CD4-positive, CD25-positive, alpha-beta regulatory T cell (primary cell): ENCODE data around the gene PCSK6. TPM values are rescaled to one million over a fixed set of nuclear protein-coding genes. Genes with fewer than 3 reads are reported as not detected.

Experiments
- ATAC-seq, 2 donors: fragments of 150-1000 bp; cut with Tn5 transposase; one replicate each; pipeline ENCODE4 v1.10.0; 2021; ENCODE audit warnings: low read depth in 2 of 2, moderate number of reproducible peaks in 2 of 2, moderate library complexity in 1 of 2
- DNase-seq, 3 donors: peaks; one replicate each; pipeline versions ENCODE4 v3.0.0 to v3.0.0-alpha.2; 2012 to 2022; ENCODE audit warnings: mixed read lengths in 1 of 3
- H3K27ac ChIP-seq: one replicate; pipeline ENCODE4 v1.7.0; 2013; ENCODE audit warnings: mild to moderate bottlenecking, low read length; ENCODE audit not compliant: insufficient read depth, poor library complexity, severe bottlenecking
- H3K27me3 ChIP-seq: one replicate; pipeline ENCODE4 v1.7.0; 2013; ENCODE audit warnings: low read length; ENCODE audit not compliant: control insufficient read depth, insufficient read depth
- H3K36me3 ChIP-seq: one replicate; pipeline ENCODE4 v1.7.0; 2013; ENCODE audit warnings: mild to moderate bottlenecking, low read length, moderate library complexity; ENCODE audit not compliant: control insufficient read depth, insufficient read depth
- H3K4me1 ChIP-seq: 2 replicates; pipeline ENCODE4 v1.7.0; 2013; ENCODE audit warnings: mild to moderate bottlenecking, low read length; ENCODE audit not compliant: insufficient read depth, control insufficient read depth, poor library complexity, severe bottlenecking
- H3K4me3 ChIP-seq: one replicate; pipeline ENCODE4 v1.7.0; 2013; ENCODE audit warnings: low read depth, mild to moderate bottlenecking, low read length, moderate library complexity
- H3K9me3 ChIP-seq, 2 experiments: 1 replicate in 1 of 2; 2 replicates in 1 of 2; pipeline ENCODE4 v1.7.0; 2013; ENCODE audit warnings: low read length in 2 of 2, mild to moderate bottlenecking in 1 of 2, moderate library complexity in 1 of 2; ENCODE audit not compliant: control insufficient read depth in 2 of 2
- H3K27ac Mint-ChIP-seq, 3 donors: one replicate each; pipeline ENCODE4 v1.8.0; 2020 to 2022; ENCODE audit warnings: mild to moderate bottlenecking in 3 of 3, mixed read lengths in 3 of 3, moderate library complexity in 2 of 3
- H3K27me3 Mint-ChIP-seq: one replicate; pipeline ENCODE4 v1.8.0; 2022; ENCODE audit warnings: mild to moderate bottlenecking, mixed read lengths
- H3K36me3 Mint-ChIP-seq: one replicate; pipeline ENCODE4 v1.8.0; 2020; ENCODE audit warnings: mixed read lengths
- H3K4me1 Mint-ChIP-seq, 4 donors: one replicate each; pipeline ENCODE4 v1.8.0; 2020 to 2022; ENCODE audit warnings: mixed read lengths in 4 of 4, mild to moderate bottlenecking in 1 of 4
- H3K4me3 Mint-ChIP-seq, 4 donors: one replicate each; pipeline ENCODE4 v1.8.0; 2020 to 2022; ENCODE audit warnings: mild to moderate bottlenecking in 4 of 4, mixed read lengths in 4 of 4, moderate library complexity in 3 of 4
- H3K9me3 Mint-ChIP-seq, 7 donors: one replicate each; pipeline ENCODE4 v1.8.0; 2020 to 2022; ENCODE audit warnings: mixed read lengths in 7 of 7, mild to moderate bottlenecking in 3 of 7, moderate library complexity in 2 of 7
- polyA plus RNA-seq, 4 donors: library from polyadenylated mRNA; unstranded; fragments of 300-500 nt; fragmentation: Illumina TruSeq; gene quantifications; one replicate each; pipeline ENCODE4 v1.2.3, GENCODE V29; 2021
- total RNA-seq: library from RNA; stranded (reverse); gene quantifications from one replicate; pipeline ENCODE4 v1.2.3, GENCODE V29; 2022

The PCSK6 gene
- total and polyA plus RNA-seq, 5 donors from 2014 or later = 0.07 to 1.1 (median 0.22) TPM; not detected in 1

GRCh38 chr15:101435761-101436160 is 53.7 kb downstream of the PCSK6 start:
- ATAC-seq (no peak), DNase-seq (no peak)
- Mint-ChIP-seq H3K4me1 (no peaks in the 10 kb centered on the region), H3K9me3 (no peaks in the 10 kb centered on the region), H3K27me3 (peaks cover 5% of the 10 kb centered on the region), H3K27ac (no peak overlapping the region), H3K4me3 (no peak overlapping the region), H3K36me3 (no peaks in the 10 kb centered on the region)
- no peak overlapping the region for H3K4me3 ChIP-seq
- no peaks in the 10 kb centered on the region for H3K4me1 ChIP-seq
- no peak overlapping the region for H3K27ac ChIP-seq
- H3K27me3 ChIP-seq = peaks cover 2% of the 10 kb centered on the region
- H3K36me3 ChIP-seq = no peaks in the 10 kb centered on the region
- H3K9me3 ChIP-seq = no peaks in the 10 kb centered on the region

- no peak for ATAC-seq
- no peak overlapping the region for H3K4me3 Mint-ChIP-seq
- no peaks in the 10 kb centered on the region for H3K9me3 Mint-ChIP-seq
- peaks cover 5% of the 10 kb centered on the region for H3K27me3 Mint-ChIP-seq
- Histone ChIP-seq H3K4me1 (no peaks in the 10 kb centered on the region), H3K27me3 (no peaks in the 10 kb centered on the region), H3K36me3 (no peaks in the 10 kb centered on the region), H3K27ac (no peak overlapping the region), H3K4me3 (no peak overlapping the region), H3K9me3 (no peaks in the 10 kb centered on the region)
- DNase-seq = no peak
- H3K36me3 Mint-ChIP-seq = no peaks in the 10 kb centered on the region
- H3K27ac Mint-ChIP-seq = no peak overlapping the region
- no peaks in the 10 kb centered on the region for H3K4me1 Mint-ChIP-seq
Measured at GRCh38 chr15:101434032-101434920, 55.2 kb downstream of the PCSK6 start.

- Mint-ChIP-seq H3K4me3 (no peak overlapping the region), H3K9me3 (no peaks in the 10 kb centered on the region), H3K36me3 (no peaks in the 10 kb centered on the region), H3K4me1 (no peaks in the 10 kb centered on the region), H3K27me3 (no peaks in the 10 kb centered on the region), H3K27ac (no peak overlapping the region)
- DNase-seq (no peak), ATAC-seq (no peak)
- Histone ChIP-seq H3K4me1 (no peaks in the 10 kb centered on the region), H3K36me3 (no peaks in the 10 kb centered on the region), H3K27ac (no peak overlapping the region), H3K4me3 (no peak overlapping the region), H3K9me3 (no peaks in the 10 kb centered on the region), H3K27me3 (no peaks in the 10 kb centered on the region)
Measured at GRCh38 chr15:101433396-101433795, 56.1 kb downstream of the PCSK6 start.

- no peak overlapping the region for H3K4me3 Mint-ChIP-seq
- H3K27me3 Mint-ChIP-seq = no peaks in the 10 kb centered on the region
- no peaks in the 10 kb centered on the region for H3K27me3 ChIP-seq
- ATAC-seq = no peak
- no peaks in the 10 kb centered on the region for H3K4me1 Mint-ChIP-seq
- H3K27ac Mint-ChIP-seq = no peak overlapping the region
- no peaks in the 10 kb centered on the region for H3K36me3 Mint-ChIP-seq
- H3K27ac ChIP-seq = no peak overlapping the region
- no peaks in the 10 kb centered on the region for H3K9me3 ChIP-seq
- no peak for DNase-seq
- no peaks in the 10 kb centered on the region for H3K9me3 Mint-ChIP-seq
- H3K4me3 ChIP-seq = no peak overlapping the region
- H3K4me1 ChIP-seq = no peaks in the 10 kb centered on the region
- H3K36me3 ChIP-seq = no peaks in the 10 kb centered on the region
Measured at GRCh38 chr15:101432982-101433381, 56.5 kb downstream of the PCSK6 start.

GRCh38 chr15:101431748-101432147 is 57.8 kb downstream of the PCSK6 start:
- H3K27ac Mint-ChIP-seq = no peak overlapping the region
- no peaks in the 10 kb centered on the region for H3K4me1 Mint-ChIP-seq
- H3K36me3 Mint-ChIP-seq = no peaks in the 10 kb centered on the region
- Histone ChIP-seq H3K4me3 (no peak overlapping the region), H3K27ac (no peak overlapping the region), H3K36me3 (no peaks in the 10 kb centered on the region), H3K9me3 (no peaks in the 10 kb centered on the region), H3K4me1 (no peaks in the 10 kb centered on the region), H3K27me3 (no peaks in the 10 kb centered on the region)
- H3K4me3 Mint-ChIP-seq = no peak overlapping the region
- H3K27me3 Mint-ChIP-seq = no peaks in the 10 kb centered on the region
- ATAC-seq (no peak), DNase-seq (no peak)
- no peaks in the 10 kb centered on the region for H3K9me3 Mint-ChIP-seq

- no peaks in the 10 kb centered on the region for H3K27me3 ChIP-seq
- H3K4me1 ChIP-seq = no peaks in the 10 kb centered on the region
- no peak overlapping the region for H3K27ac ChIP-seq
- Mint-ChIP-seq H3K4me3 (no peak overlapping the region), H3K27ac (peak overlapping the region in 1 of 3 donors; percentile 6), H3K9me3 (no peaks in the 10 kb centered on the region), H3K27me3 (no peaks in the 10 kb centered on the region), H3K4me1 (no peaks in the 10 kb centered on the region), H3K36me3 (no peaks in the 10 kb centered on the region)
- H3K4me3 ChIP-seq = no peak overlapping the region
- no peaks in the 10 kb centered on the region for H3K9me3 ChIP-seq
- no peaks in the 10 kb centered on the region for H3K36me3 ChIP-seq
- no peak for ATAC-seq
- no peak for DNase-seq
Measured at GRCh38 chr15:101431301-101431700, 58.2 kb downstream of the PCSK6 start.

GRCh38 chr15:101429646-101430045 is 59.9 kb downstream of the PCSK6 start:
- H3K4me1 Mint-ChIP-seq = no peaks in the 10 kb centered on the region
- no peaks in the 10 kb centered on the region for H3K4me1 ChIP-seq
- H3K36me3 Mint-ChIP-seq = no peaks in the 10 kb centered on the region
- no peak overlapping the region for H3K27ac ChIP-seq
- no peak overlapping the region for H3K4me3 Mint-ChIP-seq
- no peaks in the 10 kb centered on the region for H3K9me3 Mint-ChIP-seq
- H3K27me3 Mint-ChIP-seq = no peaks in the 10 kb centered on the region
- no peak overlapping the region for H3K27ac Mint-ChIP-seq
- no peaks in the 10 kb centered on the region for H3K36me3 ChIP-seq
- no peak for DNase-seq
- no peak for ATAC-seq
- H3K4me3 ChIP-seq = no peak overlapping the region
- no peaks in the 10 kb centered on the region for H3K27me3 ChIP-seq
- no peaks in the 10 kb centered on the region for H3K9me3 ChIP-seq

- Mint-ChIP-seq H3K27ac (no peak overlapping the region), H3K27me3 (no peaks in the 10 kb centered on the region), H3K4me3 (no peak overlapping the region), H3K36me3 (no peaks in the 10 kb centered on the region), H3K9me3 (no peaks in the 10 kb centered on the region), H3K4me1 (no peaks in the 10 kb centered on the region)
- Histone ChIP-seq H3K27ac (no peak overlapping the region), H3K36me3 (no peaks in the 10 kb centered on the region), H3K4me1 (no peaks in the 10 kb centered on the region), H3K9me3 (no peaks in the 10 kb centered on the region), H3K27me3 (no peaks in the 10 kb centered on the region), H3K4me3 (no peak overlapping the region)
- no peak for ATAC-seq
- DNase-seq = no peak
Measured at GRCh38 chr15:101429191-101429590, 60.3 kb downstream of the PCSK6 start.
